ENCODE data around the gene CACNG8.

- no peak for TF ChIP-seq POU6F1 (CRISPR knock-in tag; IDR thresholded peaks at IDR 0.05; ENCODE audit: borderline replicate concordance, low read depth)
- no peak for TF ChIP-seq PPARA (CRISPR knock-in tag; IDR thresholded peaks at IDR 0.05; ENCODE audit: borderline replicate concordance)
- TF ChIP-seq ZFP30 (CRISPR knock-in tag; IDR thresholded peaks at IDR 0.05): no peak
- no peak for TF ChIP-seq OSR1 (CRISPR knock-in tag; IDR thresholded peaks at IDR 0.05)
- no peak for TF ChIP-seq ZFP3 (CRISPR knock-in tag; IDR thresholded peaks at IDR 0.05)
- TF ChIP-seq GLIS3 (CRISPR knock-in tag; IDR thresholded peaks at IDR 0.05): no peak
- no peak for TF ChIP-seq TCF4 (CRISPR knock-in tag; IDR thresholded peaks at IDR 0.05; ENCODE audit: borderline replicate concordance)
- no peak for TF ChIP-seq CREB5 (CRISPR knock-in tag; IDR thresholded peaks at IDR 0.05; ENCODE audit: low read depth)
- no peak for TF ChIP-seq ZNF565 (CRISPR knock-in tag; conservative IDR thresholded peaks at IDR 0.05; ENCODE audit: low read depth)
- no peak for TF ChIP-seq ISL1 (CRISPR knock-in tag; IDR thresholded peaks at IDR 0.05)
- TF ChIP-seq ARNTL (CRISPR knock-in tag; IDR thresholded peaks at IDR 0.05; ENCODE audit: borderline replicate concordance, low read depth): no peak
- no peak for TF ChIP-seq ESRRG (CRISPR knock-in tag; IDR thresholded peaks at IDR 0.05)
Observed at GRCh38 chr19:53944933-53945332, 17.8 kb upstream of the CACNG8 start.

All from SK-N-SH treated with all-trans-retinoic acid at 6 μM for 48 hours (cell line).